ENCODE results near the gene PUM1.

The PUM1 gene

DNA sequence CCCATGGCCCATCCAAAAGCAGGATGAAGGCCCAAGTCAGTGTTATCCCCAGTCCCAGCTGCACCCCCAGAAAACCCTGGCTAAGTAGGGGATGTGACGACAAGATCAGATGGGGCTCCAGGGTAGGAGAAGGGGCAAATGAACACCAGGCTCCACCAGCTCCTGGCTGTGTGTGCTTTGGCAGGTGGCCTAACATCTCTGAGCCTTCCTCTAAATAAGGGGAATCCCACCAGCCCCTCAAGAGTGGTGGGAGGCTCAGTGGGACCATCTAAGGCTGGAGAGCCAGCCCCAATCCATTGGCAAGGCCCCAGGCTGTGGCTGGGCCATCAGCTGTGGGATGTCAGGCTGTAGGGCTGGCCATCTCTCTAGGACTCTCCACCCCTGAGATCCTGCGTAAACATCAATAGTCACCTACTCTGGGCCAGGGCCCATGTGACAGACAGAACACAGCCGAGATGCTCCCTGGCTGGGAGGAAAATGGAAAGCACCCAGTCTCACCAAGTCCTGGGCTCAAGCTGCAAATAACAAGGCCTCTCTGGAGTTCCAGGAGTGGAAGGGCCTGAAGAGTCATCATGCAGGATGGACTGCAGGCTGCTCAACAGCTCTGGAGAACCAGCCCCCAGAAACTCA is 164.5 kb downstream of the PUM1 start:
- H3K36me3 ChIP-seq (ENCODE audit: insufficient read depth), result no peaks in the 10 kb centered on the region
- H3K79me2 ChIP-seq (ENCODE audit: insufficient read depth, low read depth), result no peaks in the 10 kb centered on the region
- no peak overlapping the region for H3K4me2 ChIP-seq
- H3K4me1 ChIP-seq (ENCODE audit: low read depth, poor library complexity, severe bottlenecking), result no peaks in the 10 kb centered on the region
- TF ChIP-seq, protein P1, sequence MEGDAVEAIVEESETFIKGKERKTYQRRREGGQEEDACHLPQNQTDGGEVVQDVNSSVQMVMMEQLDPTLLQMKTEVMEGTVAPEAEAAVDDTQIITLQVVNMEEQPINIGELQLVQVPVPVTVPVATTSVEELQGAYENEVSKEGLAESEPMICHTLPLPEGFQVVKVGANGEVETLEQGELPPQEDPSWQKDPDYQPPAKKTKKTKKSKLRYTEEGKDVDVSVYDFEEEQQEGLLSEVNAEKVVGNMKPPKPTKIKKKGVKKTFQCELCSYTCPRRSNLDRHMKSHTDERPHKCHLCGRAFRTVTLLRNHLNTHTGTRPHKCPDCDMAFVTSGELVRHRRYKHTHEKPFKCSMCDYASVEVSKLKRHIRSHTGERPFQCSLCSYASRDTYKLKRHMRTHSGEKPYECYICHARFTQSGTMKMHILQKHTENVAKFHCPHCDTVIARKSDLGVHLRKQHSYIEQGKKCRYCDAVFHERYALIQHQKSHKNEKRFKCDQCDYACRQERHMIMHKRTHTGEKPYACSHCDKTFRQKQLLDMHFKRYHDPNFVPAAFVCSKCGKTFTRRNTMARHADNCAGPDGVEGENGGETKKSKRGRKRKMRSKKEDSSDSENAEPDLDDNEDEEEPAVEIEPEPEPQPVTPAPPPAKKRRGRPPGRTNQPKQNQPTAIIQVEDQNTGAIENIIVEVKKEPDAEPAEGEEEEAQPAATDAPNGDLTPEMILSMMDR (conservative IDR thresholded peaks at IDR 0.05; ENCODE audit: low read depth, low read length), result no peak
- H3K27ac ChIP-seq, result no peak overlapping the region
- H4K20me1 ChIP-seq (ENCODE audit: insufficient read depth), result no peaks in the 10 kb centered on the region
- peaks cover 13% of the 10 kb centered on the region; the same call in 1 of the 2 replicates for H3K27me3 ChIP-seq (ENCODE audit: insufficient read depth, low read depth)
- H3K4me3 ChIP-seq (IDR thresholded peaks at IDR 0.05; ENCODE audit: insufficient read depth, low read depth, low read length), result no peak overlapping the region
- H3K9ac ChIP-seq, result no peak overlapping the region
- H2AFZ ChIP-seq (ENCODE audit: low read depth), result no peak overlapping the region

DNA sequence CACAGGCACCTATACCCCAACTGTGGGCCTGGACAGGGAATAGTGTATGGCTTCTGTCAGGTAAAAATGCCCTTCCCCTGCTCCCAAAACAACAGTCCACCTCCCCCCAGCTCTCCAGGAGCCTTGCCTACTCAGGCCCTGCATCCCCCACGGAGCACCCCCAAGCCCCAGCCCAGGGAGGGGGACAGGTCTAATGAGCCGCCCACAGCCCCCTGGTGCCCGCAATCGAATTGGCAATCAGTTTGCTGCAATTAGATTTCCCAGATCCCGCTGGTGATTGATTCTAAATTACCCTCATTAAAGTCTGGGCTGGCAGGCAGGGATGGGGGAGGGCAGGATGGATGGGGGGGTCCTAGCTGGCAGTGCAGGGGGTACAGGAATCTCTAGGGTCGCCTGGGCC is 165.0 kb downstream of the PUM1 start:
- Histone ChIP-seq H3K4me1 (ENCODE audit: low read depth, poor library complexity, severe bottlenecking) (no peaks in the 10 kb centered on the region), H3K4me2 (no peak overlapping the region), H3K9ac (no peak overlapping the region), H3K27me3 (ENCODE audit: insufficient read depth, low read depth) (peaks cover 11% of the 10 kb centered on the region; the same call in 1 of the 2 replicates), H3K79me2 (ENCODE audit: insufficient read depth, low read depth) (no peaks in the 10 kb centered on the region), H3K27ac (no peak overlapping the region), H4K20me1 (ENCODE audit: insufficient read depth) (no peaks in the 10 kb centered on the region), H2AFZ (ENCODE audit: low read depth) (no peak overlapping the region), H3K36me3 (ENCODE audit: insufficient read depth) (no peaks in the 10 kb centered on the region), H3K4me3 (IDR thresholded peaks at IDR 0.05; ENCODE audit: insufficient read depth, low read depth, low read length) (no peak overlapping the region)
- TF ChIP-seq, protein P1 (conservative IDR thresholded peaks at IDR 0.05; ENCODE audit: low read depth, low read length), result no peak

- no peaks in the 10 kb centered on the region for H3K79me2 ChIP-seq (ENCODE audit: insufficient read depth, low read depth)
- TF ChIP-seq, protein P1 (conservative IDR thresholded peaks at IDR 0.05; ENCODE audit: low read depth, low read length), result no peak
- no peak overlapping the region for H2AFZ ChIP-seq (ENCODE audit: low read depth)
- no peak overlapping the region for H3K4me3 ChIP-seq (IDR thresholded peaks at IDR 0.05; ENCODE audit: insufficient read depth, low read depth, low read length)
- no peaks in the 10 kb centered on the region for H4K20me1 ChIP-seq (ENCODE audit: insufficient read depth)
- no peak overlapping the region for H3K4me2 ChIP-seq
- peaks cover 8% of the 10 kb centered on the region; the same call in 1 of the 2 replicates for H3K27me3 ChIP-seq (ENCODE audit: insufficient read depth, low read depth)
- H3K4me1 ChIP-seq (ENCODE audit: low read depth, poor library complexity, severe bottlenecking), result no peaks in the 10 kb centered on the region
- no peak overlapping the region for H3K9ac ChIP-seq
- H3K27ac ChIP-seq, result no peak overlapping the region
- H3K36me3 ChIP-seq (ENCODE audit: insufficient read depth), result no peaks in the 10 kb centered on the region
Measured at GRCh38 chr1:30899577-30900389, 165.7 kb downstream of the PUM1 start.

- H3K36me3 ChIP-seq (ENCODE audit: insufficient read depth), result no peaks in the 10 kb centered on the region
- TF ChIP-seq, protein P1 (conservative IDR thresholded peaks at IDR 0.05; ENCODE audit: low read depth, low read length), result no peak
- H3K79me2 ChIP-seq (ENCODE audit: insufficient read depth, low read depth), result no peaks in the 10 kb centered on the region
- no peak overlapping the region for H3K4me3 ChIP-seq (IDR thresholded peaks at IDR 0.05; ENCODE audit: insufficient read depth, low read depth, low read length)
- H3K4me2 ChIP-seq, result no peak overlapping the region
- no peak overlapping the region for H3K9ac ChIP-seq
- no peaks in the 10 kb centered on the region for H3K4me1 ChIP-seq (ENCODE audit: low read depth, poor library complexity, severe bottlenecking)
- no peak overlapping the region for H2AFZ ChIP-seq (ENCODE audit: low read depth)
- H3K27me3 ChIP-seq (ENCODE audit: insufficient read depth, low read depth), result no peaks in the 10 kb centered on the region; the same call in 1 of the 2 replicates
- H4K20me1 ChIP-seq (ENCODE audit: insufficient read depth), result no peaks in the 10 kb centered on the region
- H3K27ac ChIP-seq, result no peak overlapping the region
Measured at GRCh38 chr1:30898031-30898815, 167.3 kb downstream of the PUM1 start.

All from KMS-11 (cell line).